K562 (cell line): Measurements from ENCODE around the gene CCL27. TPM values are rescaled to one million over a fixed set of nuclear protein-coding genes. Genes with fewer than 3 reads are reported as not detected.

Source experiments
- ATAC-seq: fragments of 200-7000 bp; cut with Tn5 transposase; 3 replicates; pipeline ENCODE4 v1.9.1; 2020; ENCODE audit warnings: moderate library complexity
- BruUV-seq: library from RNA; stranded (reverse); fragments of 400-500 nt; replicated peaks from 2 replicates; lab custom pipeline; 2021; lab: Mats Ljungman, UMichigan
- CTCF ChIA-PET: fragments of 300-600 bp; formaldehyde crosslinking; extraction: SDS; loops from one replicate; lab custom pipeline; 2021; ENCODE audit warnings: low intra/inter-chr PET ratio; lab: Yijun Ruan, JAX
- POLR2A ChIA-PET: fragments of 300-600, 350-650 bp; sonication (Branson Sonifier 250); formaldehyde crosslinking; extraction: SDS; loops from one replicate; lab custom pipeline; 2021; ENCODE audit warnings: antibody characterized with exemption, inconsistent platforms; lab: Yijun Ruan, JAX
- DNase-seq, 4 experiments: peaks; one replicate each; pipeline versions ENCODE4 v3.0.0 to v3.0.0-alpha.2; 2011 to 2018; ENCODE audit warnings: low spot score in 3 of 4, mixed read lengths in 3 of 4; ENCODE audit errors: extremely low read depth in 1 of 4
- FAIRE-seq: peaks from 2 replicates; lab custom pipeline; 2011; peaks lifted over from hg19 to GRCh38; lab: Jason Lieb, UNC
- H2AFZ ChIP-seq: 2 replicates; pipeline ENCODE4 v1.6.0; 2011; ENCODE audit warnings: low read depth, low read length, control low read depth, inconsistent platforms
- H3K27ac ChIP-seq: fragments of 200-600 bp; 3 replicates; pipeline ENCODE4 v1.8.0; 2011; ENCODE audit warnings: low read depth, mild to moderate bottlenecking, control low read depth, inconsistent platforms, low read length, moderate library complexity, mixed read lengths; ENCODE audit errors: extremely low read depth
- H3K27me3 ChIP-seq, 2 experiments: fragments of 300-600 bp in 1 of 2; 2 replicates in 1 of 2; 3 replicates in 1 of 2; pipeline versions ENCODE4 v1.6.0 to v1.8.0; 2011; ENCODE audit warnings: inconsistent platforms in 2 of 2, low read length in 2 of 2, mild to moderate bottlenecking in 1 of 2, mixed read lengths in 1 of 2, moderate library complexity in 1 of 2; ENCODE audit not compliant: control insufficient read depth in 2 of 2, insufficient read depth in 2 of 2
- H3K36me3 ChIP-seq: fragments of 300-600 bp; 3 replicates; pipeline ENCODE4 v1.8.0; 2011; ENCODE audit warnings: mild to moderate bottlenecking, low read length, inconsistent platforms; ENCODE audit not compliant: control insufficient read depth, insufficient read depth
- H3K4me1 ChIP-seq, 2 experiments: fragments of 200-600 bp in 1 of 2; replicated peaks in 1 of 2; 2 replicates in 1 of 2; 3 replicates in 1 of 2; pipeline versions ENCODE4 v1.5.1 to v1.8.0; 2011; ENCODE audit warnings: inconsistent platforms in 2 of 2, low read length in 2 of 2, mild to moderate bottlenecking in 1 of 2, mixed read lengths in 1 of 2, moderate library complexity in 1 of 2; ENCODE audit not compliant: control insufficient read depth in 2 of 2, insufficient read depth in 2 of 2
- H3K4me2 ChIP-seq: 2 replicates; pipeline ENCODE4 v1.6.1; 2011; ENCODE audit warnings: low read length, control low read depth, inconsistent platforms, mixed read lengths; ENCODE audit not compliant: insufficient read depth
- H3K4me3 ChIP-seq: fragments of 200-600 bp; sonication (generic), shearing (Covaris generic); 2 replicates; pipeline ENCODE4 v1.5.1; 2016; ENCODE audit warnings: control low read depth, inconsistent platforms
- H3K79me2 ChIP-seq: fragments of 200-600 bp; 3 replicates; pipeline ENCODE4 v1.8.0; 2011; ENCODE audit warnings: low read length, inconsistent platforms; ENCODE audit not compliant: control insufficient read depth, insufficient read depth
- H3K9ac ChIP-seq, 2 experiments: 2 replicates each; pipeline versions ENCODE4 v1.6.0 to v1.6.1; 2011; ENCODE audit warnings: low read depth in 2 of 2, low read length in 2 of 2, control low read depth in 1 of 2, inconsistent platforms in 1 of 2, mild to moderate bottlenecking in 1 of 2, mixed read lengths in 1 of 2; ENCODE audit not compliant: insufficient read depth in 1 of 2
- H3K9me1 ChIP-seq: one replicate; pipeline ENCODE4 v1.6.0; 2011; ENCODE audit warnings: inconsistent platforms, mild to moderate bottlenecking, low read length, moderate library complexity; ENCODE audit not compliant: control insufficient read depth, insufficient read depth
- H3K9me3 ChIP-seq: replicated peaks from 2 replicates; pipeline ENCODE4 v1.5.1; 2011; ENCODE audit warnings: low read depth, low read length, inconsistent platforms; ENCODE audit not compliant: control insufficient read depth, insufficient read depth
- H4K20me1 ChIP-seq: replicated peaks from 2 replicates; pipeline ENCODE4 v1.6.1; 2011; ENCODE audit warnings: low read length, inconsistent platforms, mixed read lengths; ENCODE audit not compliant: control insufficient read depth, insufficient read depth
- E2F6 ChIP-seq, 2 experiments: IDR thresholded peaks; 2 replicates each; pipeline ENCODE4 v1.6.1; 2011; ENCODE audit warnings: borderline replicate concordance in 1 of 2, control low read depth in 1 of 2, low read depth in 1 of 2, low read length in 1 of 2, mild to moderate bottlenecking in 1 of 2, mixed read lengths in 1 of 2, moderate library complexity in 1 of 2; ENCODE audit not compliant: insufficient read depth in 1 of 2, insufficient read length in 1 of 2, poor library complexity in 1 of 2, severe bottlenecking in 1 of 2; ENCODE audit errors: extremely low read depth in 1 of 2
- FOXA1 ChIP-seq: fragments of 450-650 bp; IDR thresholded peaks from 2 replicates; pipeline ENCODE4 v1.6.1; 2016; ENCODE audit warnings: mild to moderate bottlenecking, borderline replicate concordance
- HMBOX1 ChIP-seq: sonication (generic); IDR thresholded peaks from 2 replicates; pipeline ENCODE4 v1.6.1; 2016
- RBM39 ChIP-seq: fragments of 200-400 bp; formaldehyde crosslinking; optimal IDR thresholded peaks from 2 replicates; pipeline ENCODE3; 2018; ENCODE audit warnings: low read depth, low read length
- ZBTB43 ChIP-seq: sonication (generic); formaldehyde crosslinking; IDR thresholded peaks from 2 replicates; pipeline ENCODE4 v1.8.0; 2023; ENCODE audit warnings: mild to moderate bottlenecking, missing genetic modification reagents
- ZNF212 ChIP-seq: fragments of 450-650 bp; formaldehyde crosslinking; IDR thresholded peaks from 2 replicates; pipeline ENCODE4 v1.4.0; 2020; ENCODE audit warnings: mild to moderate bottlenecking
- ZNF253 ChIP-seq: fragments of 250-450 bp; sonication (Bioruptor Pico); conservative IDR thresholded peaks from 2 replicates; pipeline ENCODE4 v1.6.1; 2021; ENCODE audit warnings: mild to moderate bottlenecking
- WGBS: fragments of 100-300 bp; shearing (Covaris generic); methylation state at CpG from one replicate; pipeline ENCODE4 v1.1.6; 2016; ENCODE audit warnings: low coverage, mixed read lengths; ENCODE audit not compliant: insufficient coverage; ENCODE audit errors: missing lambda C conversion rate; 5-methylcytosine and 5-hydroxymethylcytosine counted together
- in situ Hi-C: fragments of 300-500 bp; cut with MboI; formaldehyde crosslinking; loops from 4 replicates; pipeline ENCODE4 v1.15.0; 2018; ENCODE audit warnings: inconsistent platforms, mixed read lengths
- intact Hi-C: fragments of 100-400 bp; cut with micrococcal nuclease; formaldehyde crosslinking; loops from 2 replicates; pipeline ENCODE4 v1.14.2; 2022
- polyA plus RNA-seq, 8 experiments: library from polyadenylated mRNA; depleted of rRNA in 4 of 8; stranded (reverse) in 5 of 8; unstranded in 3 of 8; fragments of >200 nt; fragmentation: Nextera tagmentation in 2 of 8; fragmentation: Illumina TruSeq in 1 of 8; extraction: Ambion mirVana in 2 of 8; extraction: Trizol in 1 of 8; gene quantifications; 2 replicates each; pipeline versions ENCODE4 v1.2.1 to v1.2.3, GENCODE V29; 2011 to 2014; ENCODE audit warnings: inconsistent platforms in 1 of 8, missing spikeins in 1 of 8
- total RNA-seq, 7 experiments: library from RNA; depleted of rRNA in 6 of 7; stranded (reverse); fragments of >200 nt in 6 of 7; fragmentation: Illumina TruSeq in 2 of 7; extraction: Trizol in 2 of 7; gene quantifications; 2 replicates each; pipeline versions ENCODE4 v1.2.1 to v1.2.3, GENCODE V29; 2011 to 2021; ENCODE audit warnings: low replicate concordance in 1 of 7

The CCL27 gene
- total and polyA plus RNA-seq, 9 of the 15 experiments (the other 6 are each of a cell fraction or from before 2014, with no cell fraction given), result 0.10 to 0.53 (median 0.27) TPM; not detected in 5

- Histone ChIP-seq H3K9me3 (no peaks in the 10 kb centered on the region), H3K4me2 (no peak overlapping the region), H3K36me3 (no peaks in the 10 kb centered on the region), H2AFZ (no peak overlapping the region), H3K4me1 (peaks cover 2 to 26% of the 10 kb centered on the region in 2 experiments; a peak in 3 of 5 replicates), H3K79me2 (no peaks in the 10 kb centered on the region; the same call in 2 of the 3 replicates), H3K9ac (no peak overlapping the region), H3K4me3 (no peak overlapping the region), H3K27me3 (peaks cover 14 to 43% of the 10 kb centered on the region in 2 experiments; a peak in 4 of 5 replicates), H3K9me1 (no peaks in the 10 kb centered on the region), H3K27ac (no peak overlapping the region), H4K20me1 (no peaks in the 10 kb centered on the region)
- ATAC-seq (no peak), FAIRE-seq (no peak), DNase-seq (no peak)
- 29% methylated on average over 6 of the region's 39 CpGs for WGBS
- in situ Hi-C loops (no loop called here), intact Hi-C loops (no loop called here)
- TF ChIP-seq ZBTB43 (CRISPR knock-in tag) (no peak), ZNF212 (CRISPR knock-in tag) (no peak), RBM39 (no peak), HMBOX1 (no peak), E2F6 (IDR thresholded peaks at IDR 0.05; ENCODE audit: borderline replicate concordance in 1 of 2, extremely low read depth in 1 of 2, insufficient read depth in 1 of 2, insufficient read length in 1 of 2, low read depth in 1 of 2, low read length in 1 of 2, poor library complexity in 1 of 2, severe bottlenecking in 1 of 2) (no peak), FOXA1 (no peak), ZNF253 (CRISPR knock-in tag) (no peak)
- no TSS peak for BruUV-seq
- POLR2A ChIA-PET, result interaction anchor here (0.6 to 0.7 kb wide), 2 partner anchors 23 to 423 kb away, joined by 3 read pairs; no protein-coding TSS in a partner anchor
- CTCF ChIA-PET, result no interaction called here
Observed at GRCh38 chr9:34624475-34625185, 37.8 kb downstream of the CCL27 start.
